Neural progenitor cell (in vitro differentiated cells): Measurements from ENCODE around the gene SIT1. TPM values are rescaled to one million over a fixed set of nuclear protein-coding genes. Genes with fewer than 3 reads are reported as not detected.
A peak's percentile ranks its signal among the peaks of the same experiment; 100 is the strongest.

Source experiments
- DNase-seq: peaks from one replicate; pipeline ENCODE4 v3.0.0-alpha.2; 2016; ENCODE audit warnings: low spot score
- H2AFZ ChIP-seq: fragments of 200-600 bp; sonication (generic); replicated peaks from 2 replicates; pipeline ENCODE4 v1.6.1; 2016; ENCODE audit warnings: antibody characterized with exemption
- H3F3A ChIP-seq: fragments of 200-600 bp; sonication (generic); 2 replicates; pipeline ENCODE4 v1.6.1; 2016; ENCODE audit warnings: antibody characterized with exemption, low read depth
- H3K27ac ChIP-seq: fragments of 200-600 bp; sonication (generic); 2 replicates; pipeline ENCODE4 v1.5.1; 2016; ENCODE audit warnings: mild to moderate bottlenecking
- H3K27me3 ChIP-seq: fragments of 200-600 bp; sonication (generic); 2 replicates; pipeline ENCODE4 v1.6.1; 2016; ENCODE audit warnings: mild to moderate bottlenecking, moderate library complexity
- H3K36me3 ChIP-seq: fragments of 200-600 bp; sonication (generic); 2 replicates; pipeline ENCODE4 v1.5.1; 2016
- H3K4me1 ChIP-seq: fragments of 200-600 bp; sonication (generic); 2 replicates; pipeline ENCODE4 v1.6.1; 2016; ENCODE audit warnings: mixed run types
- H3K4me2 ChIP-seq: fragments of 200-600 bp; sonication (generic); 2 replicates; pipeline ENCODE4 v1.6.1; 2016
- H3K4me3 ChIP-seq: fragments of 200-600 bp; sonication (generic); 2 replicates; pipeline ENCODE4 v1.5.1; 2016
- H3K79me2 ChIP-seq: fragments of 200-600 bp; sonication (generic); 2 replicates; pipeline ENCODE4 v1.6.1; 2016; ENCODE audit warnings: low read depth
- H3K9ac ChIP-seq: fragments of 200-600 bp; sonication (generic); 2 replicates; pipeline ENCODE4 v1.6.1; 2016
- H3K9me3 ChIP-seq: fragments of 200-600 bp; sonication (generic); 2 replicates; pipeline ENCODE4 v1.5.1; 2016; ENCODE audit warnings: low read depth
- H4K20me1 ChIP-seq: fragments of 200-600 bp; sonication (generic); 2 replicates; pipeline ENCODE4 v1.6.1; 2016; ENCODE audit warnings: low read depth
- H3K27ac Mint-ChIP-seq: 3 replicates; pipeline ENCODE4 v1.8.0; 2021; ENCODE audit warnings: mixed read lengths
- H3K27me3 Mint-ChIP-seq: 2 replicates; pipeline ENCODE4 v1.8.0; 2022; ENCODE audit warnings: low read depth, mild to moderate bottlenecking, inconsistent platforms, moderate library complexity, mixed read lengths; ENCODE audit not compliant: insufficient read depth
- H3K36me3 Mint-ChIP-seq: 3 replicates; pipeline ENCODE4 v1.8.0; 2021; ENCODE audit warnings: mixed read lengths
- H3K4me1 Mint-ChIP-seq: 3 replicates; pipeline ENCODE4 v1.8.0; 2021; ENCODE audit warnings: mixed read lengths
- H3K4me3 Mint-ChIP-seq: 3 replicates; pipeline ENCODE4 v1.8.0; 2021; ENCODE audit warnings: mild to moderate bottlenecking, moderate library complexity, mixed read lengths
- H3K9me3 Mint-ChIP-seq: 3 replicates; pipeline ENCODE4 v1.8.0; 2020; ENCODE audit warnings: mixed read lengths
- EZH2 ChIP-seq: fragments of 200-600 bp; sonication (generic); IDR thresholded peaks from 2 replicates; pipeline ENCODE4 v1.6.1; 2017; ENCODE audit warnings: antibody characterized with exemption, mild to moderate bottlenecking, moderate library complexity
- EZH2phosphoT487 ChIP-seq: fragments of 200-600 bp; sonication (generic); IDR thresholded peaks from 2 replicates; pipeline ENCODE4 v1.6.1; 2017; ENCODE audit warnings: antibody characterized with exemption
- total RNA-seq: library from RNA; depleted of rRNA; stranded (reverse); fragments of >200 nt; gene quantifications from 2 replicates; pipeline ENCODE4 v1.2.3, GENCODE V29; 2015; ENCODE audit warnings: low replicate concordance
- TF ChIP-seq, protein P1 (sequence below): fragments of 200-600 bp; sonication (generic); IDR thresholded peaks from 2 replicates; pipeline ENCODE4 v1.5.1; 2017; ENCODE audit warnings: antibody characterized with exemption, mild to moderate bottlenecking

SIT1 gene
- total RNA-seq, 1 donor from 2014 or later: 0.86 TPM

DNA sequence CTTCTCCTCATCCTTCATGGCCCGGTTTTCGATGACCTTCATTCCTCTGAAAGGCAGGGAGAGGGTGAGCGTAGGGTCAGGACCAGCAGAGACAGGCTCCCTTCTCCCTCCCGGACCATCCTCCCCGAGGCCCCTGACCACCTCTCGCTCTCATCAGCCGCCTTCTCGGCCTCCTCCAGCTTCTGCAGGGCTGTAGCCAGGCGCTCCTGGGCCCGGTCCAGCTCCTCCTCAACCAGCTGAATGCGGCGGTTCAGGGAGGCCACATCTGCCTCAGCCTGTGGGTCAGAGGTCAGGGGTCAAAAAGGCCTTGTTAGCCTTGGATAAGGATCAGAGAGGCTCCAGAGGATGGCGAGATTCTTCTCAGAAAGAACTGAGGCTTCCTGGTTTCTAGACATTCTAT lies 34.8 kb upstream of the SIT1 start:
- no peak overlapping the region for H3K27ac Mint-ChIP-seq
- peaks cover 9% of the 10 kb centered on the region for H3F3A ChIP-seq
- no peak overlapping the region for H3K4me2 ChIP-seq
- no peak overlapping the region for H3K9ac ChIP-seq
- peaks cover 33% of the 10 kb centered on the region for H3K4me1 Mint-ChIP-seq
- H3K4me1 ChIP-seq: peaks cover 7% of the 10 kb centered on the region
- no peaks in the 10 kb centered on the region for H4K20me1 ChIP-seq
- no peaks in the 10 kb centered on the region for H3K27me3 ChIP-seq
- H3K36me3 ChIP-seq: no peaks in the 10 kb centered on the region
- H3K4me3 Mint-ChIP-seq: no peak overlapping the region
- H3K9me3 Mint-ChIP-seq: peaks cover 2% of the 10 kb centered on the region
- no peaks in the 10 kb centered on the region for H3K9me3 ChIP-seq
- H3K27ac ChIP-seq: no peak overlapping the region
- DNase-seq: no peak
- peaks cover 19% of the 10 kb centered on the region for H3K79me2 ChIP-seq
- peaks cover 9% of the 10 kb centered on the region for H3K27me3 Mint-ChIP-seq
- H3K36me3 Mint-ChIP-seq: peaks cover 24% of the 10 kb centered on the region
- no peak overlapping the region for H3K4me3 ChIP-seq
- TF ChIP-seq EZH2phosphoT487 (no peak), EZH2 (no peak)
- TF ChIP-seq, protein P1, sequence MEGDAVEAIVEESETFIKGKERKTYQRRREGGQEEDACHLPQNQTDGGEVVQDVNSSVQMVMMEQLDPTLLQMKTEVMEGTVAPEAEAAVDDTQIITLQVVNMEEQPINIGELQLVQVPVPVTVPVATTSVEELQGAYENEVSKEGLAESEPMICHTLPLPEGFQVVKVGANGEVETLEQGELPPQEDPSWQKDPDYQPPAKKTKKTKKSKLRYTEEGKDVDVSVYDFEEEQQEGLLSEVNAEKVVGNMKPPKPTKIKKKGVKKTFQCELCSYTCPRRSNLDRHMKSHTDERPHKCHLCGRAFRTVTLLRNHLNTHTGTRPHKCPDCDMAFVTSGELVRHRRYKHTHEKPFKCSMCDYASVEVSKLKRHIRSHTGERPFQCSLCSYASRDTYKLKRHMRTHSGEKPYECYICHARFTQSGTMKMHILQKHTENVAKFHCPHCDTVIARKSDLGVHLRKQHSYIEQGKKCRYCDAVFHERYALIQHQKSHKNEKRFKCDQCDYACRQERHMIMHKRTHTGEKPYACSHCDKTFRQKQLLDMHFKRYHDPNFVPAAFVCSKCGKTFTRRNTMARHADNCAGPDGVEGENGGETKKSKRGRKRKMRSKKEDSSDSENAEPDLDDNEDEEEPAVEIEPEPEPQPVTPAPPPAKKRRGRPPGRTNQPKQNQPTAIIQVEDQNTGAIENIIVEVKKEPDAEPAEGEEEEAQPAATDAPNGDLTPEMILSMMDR: no peak
- no peak overlapping the region for H2AFZ ChIP-seq

DNA sequence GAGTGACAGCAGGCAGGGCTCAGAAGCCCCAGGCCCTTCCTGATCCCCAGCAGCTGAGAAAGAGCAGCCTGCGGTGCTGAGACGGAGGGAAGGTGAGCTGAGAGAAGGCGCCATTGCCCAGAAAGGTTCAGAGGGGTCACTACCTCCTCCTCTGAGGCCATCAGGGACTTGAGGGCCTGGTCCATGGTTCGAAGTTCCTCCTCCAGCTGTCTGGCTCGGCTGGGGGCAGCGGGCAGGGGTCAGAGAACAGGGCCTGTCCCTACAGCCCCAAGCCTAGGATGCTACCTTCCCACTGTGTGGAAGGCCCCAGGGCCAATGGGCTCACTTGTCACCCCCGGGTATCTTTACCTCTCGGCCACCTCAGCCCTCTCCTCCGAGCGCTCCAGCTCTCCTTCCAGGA lies 34.2 kb upstream of the SIT1 start:
- Histone ChIP-seq H3K9ac (no peak overlapping the region), H3K4me1 (peaks cover 9% of the 10 kb centered on the region), H3K79me2 (peaks cover 19% of the 10 kb centered on the region), H3K36me3 (no peaks in the 10 kb centered on the region), H2AFZ (no peak overlapping the region), H3K27me3 (no peaks in the 10 kb centered on the region), H3K9me3 (no peaks in the 10 kb centered on the region), H3K4me3 (no peak overlapping the region), H3K27ac (no peak overlapping the region), H3F3A (peaks cover 15% of the 10 kb centered on the region), H3K4me2 (no peak overlapping the region), H4K20me1 (no peaks in the 10 kb centered on the region)
- H3K4me1 Mint-ChIP-seq: peaks cover 33% of the 10 kb centered on the region
- H3K4me3 Mint-ChIP-seq: no peak overlapping the region
- H3K9me3 Mint-ChIP-seq: peaks cover 2% of the 10 kb centered on the region
- peaks cover 24% of the 10 kb centered on the region for H3K36me3 Mint-ChIP-seq
- no peak for DNase-seq
- TF ChIP-seq, protein P1: no peak
- no peak for TF ChIP-seq EZH2phosphoT487
- no peak for TF ChIP-seq EZH2
- H3K27ac Mint-ChIP-seq: no peak overlapping the region
- peaks cover 9% of the 10 kb centered on the region for H3K27me3 Mint-ChIP-seq

DNA sequence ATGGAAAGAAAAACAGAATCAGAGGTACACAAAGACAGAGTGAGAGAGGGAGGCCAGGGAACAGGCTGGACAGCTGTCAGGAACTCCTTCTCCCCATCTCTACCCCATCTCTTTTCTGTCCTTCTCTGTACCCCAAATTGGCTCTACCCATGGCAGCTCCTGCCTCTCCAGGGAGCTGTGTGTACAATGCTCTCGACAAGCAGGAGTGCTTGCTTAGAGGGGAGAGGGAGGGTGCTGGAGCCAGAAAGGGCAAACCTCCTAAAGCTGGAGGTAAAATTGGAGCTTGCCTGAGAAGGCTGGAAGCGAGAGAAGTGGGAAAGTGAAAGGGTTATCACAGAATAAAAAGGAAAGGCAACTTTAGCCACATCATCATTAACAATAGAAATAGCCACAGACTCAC lies 32.6 kb upstream of the SIT1 start:
- Mint-ChIP-seq H3K27ac (peak overlapping the region; percentile 61), H3K4me3 (no peak overlapping the region)
- no peak overlapping the region for H3K27ac ChIP-seq

More for the DNA sequence above, 32.6 kb upstream of the SIT1 start:
- no peaks in the 10 kb centered on the region for H3K9me3 ChIP-seq
- H3K79me2 ChIP-seq: peaks cover 5% of the 10 kb centered on the region
- Mint-ChIP-seq H3K27me3 (peaks cover 4% of the 10 kb centered on the region), H3K9me3 (peaks cover 2% of the 10 kb centered on the region), H3K4me1 (peaks cover 23% of the 10 kb centered on the region), H3K36me3 (peaks cover 24% of the 10 kb centered on the region)
- H4K20me1 ChIP-seq: no peaks in the 10 kb centered on the region
- H3K36me3 ChIP-seq: no peaks in the 10 kb centered on the region
- no peak overlapping the region for H3K9ac ChIP-seq
- H3K27me3 ChIP-seq: no peaks in the 10 kb centered on the region
- H3K4me2 ChIP-seq: no peak overlapping the region
- H3K4me3 ChIP-seq: no peak overlapping the region
- H2AFZ ChIP-seq: no peak overlapping the region
- peaks cover 3% of the 10 kb centered on the region for H3K4me1 ChIP-seq
- DNase-seq: no peak
- peaks cover 16% of the 10 kb centered on the region for H3F3A ChIP-seq
- TF ChIP-seq, protein P1: no peak
- TF ChIP-seq EZH2phosphoT487 (no peak), EZH2 (no peak)
